GM18861 (cell line): ENCODE results near the gene FAM110C.

Experiments
- ATAC-seq: cut with Tn5 transposase; IDR thresholded peaks from one replicate; pipeline ENCODE4 v1.9.1; 2021; ENCODE audit not compliant: unreplicated experiment

The FAM110C gene

DNA sequence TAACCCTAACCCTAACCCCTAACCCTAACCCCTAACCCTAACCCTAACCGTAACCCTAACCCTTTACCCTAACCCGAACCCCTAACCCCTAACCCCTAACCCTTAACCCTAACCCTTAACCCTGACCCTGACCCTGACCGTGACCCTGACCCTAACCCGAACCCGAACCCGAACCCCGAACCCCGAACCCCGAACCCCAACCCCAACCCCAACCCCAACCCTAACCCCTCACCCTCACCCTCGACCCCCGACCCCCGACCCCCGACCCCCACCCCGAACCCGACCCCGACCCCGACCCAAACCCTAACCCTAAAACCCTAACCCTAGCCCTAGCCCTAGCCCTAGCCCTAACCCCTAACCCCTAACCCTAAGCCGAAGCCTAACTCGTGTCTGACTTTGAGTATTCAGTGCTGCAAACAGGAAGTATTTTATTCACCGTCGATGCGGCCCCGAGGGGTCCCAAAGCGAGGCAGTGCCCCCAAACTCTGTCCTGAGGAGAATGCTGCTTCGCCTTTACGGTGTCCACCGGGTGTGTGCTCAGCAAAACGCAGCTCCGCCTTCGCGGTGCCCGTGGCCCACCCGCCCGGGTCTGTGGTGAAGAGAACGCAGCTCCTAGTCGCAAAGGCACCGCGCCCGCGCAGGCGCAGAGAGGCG, 36.0 kb downstream of the FAM110C start:
- ATAC-seq: no peak
